HG03565 (cell line): ENCODE measurements around the gene NOS1AP.
"Not testable (repeated sequence)": the region's sequence is repeated elsewhere in the genome, so short reads cannot be mapped to it uniquely, and the experiment has no call there.

Source experiments
- ATAC-seq: cut with Tn5 transposase; IDR thresholded peaks from one replicate; pipeline ENCODE4 v1.9.1; 2021; ENCODE audit warnings: mild to moderate bottlenecking, moderate library complexity; ENCODE audit not compliant: unreplicated experiment

The NOS1AP gene

GRCh38 chr1:162056043-162056442, 13.4 kb upstream of the NOS1AP start:
- no peak for ATAC-seq

GRCh38 chr1:162056579-162056978, 12.9 kb upstream of the NOS1AP start:
- ATAC-seq: no peak

GRCh38 chr1:162059721-162060120, 9.8 kb upstream of the NOS1AP start:
- ATAC-seq: no peak

GRCh38 chr1:162060314-162060713, 9.2 kb upstream of the NOS1AP start:
- ATAC-seq: no peak

- ATAC-seq: no peak
Measured at GRCh38 chr1:162062542-162063015, 6.9 kb upstream of the NOS1AP start.

GRCh38 chr1:162065016-162065415, 4.5 kb upstream of the NOS1AP start:
- ATAC-seq: no peak

- not testable (repeated sequence) for ATAC-seq
Measured at GRCh38 chr1:162066836-162067235, 2.7 kb upstream of the NOS1AP start.

- no peak for ATAC-seq
Measured at GRCh38 chr1:162067466-162067865, 2.0 kb upstream of the NOS1AP start.

GRCh38 chr1:162068301-162068700, 1.2 kb upstream of the NOS1AP start:
- no peak for ATAC-seq

GRCh38 chr1:162070094-162070748, 730 bp downstream of the NOS1AP start:
- ATAC-seq: no peak

GRCh38 chr1:162070825-162071224, 1.3 kb downstream of the NOS1AP start:
- no peak for ATAC-seq

GRCh38 chr1:162072740-162073139, 3.2 kb downstream of the NOS1AP start:
- ATAC-seq: no peak

GRCh38 chr1:162074276-162075005, 5.0 kb downstream of the NOS1AP start:
- ATAC-seq: no peak

GRCh38 chr1:162075862-162076261, 6.4 kb downstream of the NOS1AP start:
- ATAC-seq: no peak

GRCh38 chr1:162077648-162078299, 8.3 kb downstream of the NOS1AP start:
- ATAC-seq: no peak

GRCh38 chr1:162079030-162079429, 9.5 kb downstream of the NOS1AP start:
- no peak for ATAC-seq

- no peak for ATAC-seq
Measured at GRCh38 chr1:162080472-162081015, 11.1 kb downstream of the NOS1AP start.

GRCh38 chr1:162081316-162081715, 11.8 kb downstream of the NOS1AP start:
- ATAC-seq: no peak

GRCh38 chr1:162082080-162082479, 12.6 kb downstream of the NOS1AP start:
- not testable (repeated sequence) for ATAC-seq

GRCh38 chr1:162083273-162083672, 13.8 kb downstream of the NOS1AP start:
- no peak for ATAC-seq

GRCh38 chr1:162085991-162086390, 16.5 kb downstream of the NOS1AP start:
- ATAC-seq: no peak

GRCh38 chr1:162087111-162087510, 17.6 kb downstream of the NOS1AP start:
- no peak for ATAC-seq
